GM12878 (cell line): ENCODE measurements around the gene LILRB1. TPM values are rescaled to one million over a fixed set of nuclear protein-coding genes. Genes with fewer than 3 reads are reported as not detected.

ENCODE experiments used
- ATAC-seq: fragments of 200-7000 bp; cut with Tn5 transposase; 3 replicates; pipeline ENCODE4 v1.9.1; 2020; ENCODE audit warnings: mild to moderate bottlenecking, moderate library complexity
- BruUV-seq: library from RNA; stranded (reverse); fragments of 400-500 nt; replicated peaks from 2 replicates; lab custom pipeline; 2021; lab: Mats Ljungman, UMichigan
- CTCF ChIA-PET: fragments of 300-600 bp; sonication (Branson Sonifier 250); formaldehyde crosslinking; extraction: SDS; loops from one replicate; lab custom pipeline; 2021; ENCODE audit warnings: inconsistent platforms; lab: Yijun Ruan, JAX
- POLR2A ChIA-PET: fragments of 350-600 bp; formaldehyde crosslinking; extraction: SDS; loops from one replicate; lab custom pipeline; 2021; ENCODE audit warnings: inconsistent platforms; lab: Charles Lee
- RAD21 ChIA-PET: fragments of 300-600 bp; sonication (Branson Sonifier 250); formaldehyde crosslinking; loops from one replicate; lab custom pipeline; 2023; ENCODE audit warnings: antibody characterized with exemption; ENCODE audit not compliant: unreplicated experiment; lab: Charles Lee
- SMC1A ChIA-PET: fragments of 300-600 bp; sonication (Branson Sonifier 250); formaldehyde crosslinking; loops from one replicate; lab custom pipeline; 2023; ENCODE audit not compliant: unreplicated experiment, uncharacterized antibody; lab: Charles Lee
- DNase-seq: peaks from one replicate; pipeline ENCODE4 v3.0.0-alpha.2; 2011; ENCODE audit warnings: low read depth, low spot score
- FAIRE-seq: peaks from 3 replicates; lab custom pipeline; 2011; peaks lifted over from hg19 to GRCh38; lab: Jason Lieb, UNC
- H2AFZ ChIP-seq: 2 replicates; pipeline ENCODE4 v1.6.0; 2011; ENCODE audit warnings: low read depth, low read length, control low read depth; ENCODE audit not compliant: control insufficient read depth
- H3K27ac ChIP-seq: 2 replicates; pipeline ENCODE4 v1.5.1; 2011; ENCODE audit warnings: control low read depth; ENCODE audit not compliant: control insufficient read depth, insufficient read depth
- H3K27me3 ChIP-seq, 2 experiments: replicated peaks in 1 of 2; 2 replicates each; pipeline versions ENCODE4 v1.6.0 to v1.6.1; 2011; ENCODE audit warnings: low read length in 1 of 2; ENCODE audit not compliant: control insufficient read depth in 2 of 2, insufficient read depth in 2 of 2
- H3K36me3 ChIP-seq, 2 experiments: 2 replicates each; pipeline ENCODE4 v1.5.1; 2011; ENCODE audit warnings: low read length in 1 of 2; ENCODE audit not compliant: control insufficient read depth in 2 of 2, insufficient read depth in 2 of 2
- H3K4me1 ChIP-seq: 2 replicates; pipeline ENCODE4 v1.6.1; 2011; ENCODE audit warnings: mild to moderate bottlenecking, low read length, moderate library complexity, mixed read lengths; ENCODE audit not compliant: control insufficient read depth, insufficient read depth
- H3K4me2 ChIP-seq: 2 replicates; pipeline ENCODE4 v1.6.0; 2011; ENCODE audit warnings: control low read depth; ENCODE audit not compliant: control insufficient read depth, insufficient read depth
- H3K4me3 ChIP-seq: fragments of 200-600 bp; sonication (generic); 2 replicates; pipeline ENCODE4 v1.5.1; 2016
- H3K79me2 ChIP-seq: 2 replicates; pipeline ENCODE4 v1.6.0; 2011; ENCODE audit warnings: low read length; ENCODE audit not compliant: control insufficient read depth, insufficient read depth
- H3K9ac ChIP-seq: 2 replicates; pipeline ENCODE4 v1.8.0; 2011; ENCODE audit warnings: low read length, control low read depth, mixed read lengths; ENCODE audit not compliant: control insufficient read depth, insufficient read depth
- H3K9me3 ChIP-seq: replicated peaks from 3 replicates; pipeline ENCODE4 v1.5.1; 2011; ENCODE audit warnings: mild to moderate bottlenecking, low read length; ENCODE audit not compliant: control insufficient read depth, insufficient read depth
- H4K20me1 ChIP-seq: 2 replicates; pipeline ENCODE4 v1.6.0; 2011; ENCODE audit not compliant: control insufficient read depth, insufficient read depth
- BACH1 ChIP-seq: fragments of 450-650 bp; IDR thresholded peaks from 2 replicates; pipeline ENCODE4 v1.6.1; 2017; ENCODE audit warnings: mild to moderate bottlenecking, borderline replicate concordance
- MEF2B ChIP-seq: fragments of 450-650 bp; IDR thresholded peaks from 2 replicates; pipeline ENCODE4 v1.6.1; 2018; ENCODE audit warnings: mild to moderate bottlenecking, moderate library complexity; ENCODE audit not compliant: partially characterized antibody, poor library complexity, severe bottlenecking
- PAX8 ChIP-seq: fragments of 450-650 bp; IDR thresholded peaks from 2 replicates; pipeline ENCODE4 v1.6.1; 2017; ENCODE audit warnings: mild to moderate bottlenecking, moderate library complexity
- SMAD5 ChIP-seq: IDR thresholded peaks from 2 replicates; pipeline ENCODE4 v1.6.1; 2016; ENCODE audit warnings: antibody characterized with exemption, low read depth
- SREBF1 ChIP-seq: IDR thresholded peaks from 2 replicates; pipeline ENCODE4 v1.6.1; 2012; ENCODE audit warnings: mild to moderate bottlenecking, low read length
- SUZ12 ChIP-seq: fragments of 200-600 bp; sonication (generic); IDR thresholded peaks from one replicate; pipeline ENCODE4 v1.6.1; 2018; ENCODE audit warnings: antibody characterized with exemption, mild to moderate bottlenecking; ENCODE audit not compliant: unreplicated experiment
- TCF7 ChIP-seq: IDR thresholded peaks from 2 replicates; pipeline ENCODE4 v1.6.1; 2014; ENCODE audit warnings: antibody characterized with exemption, borderline replicate concordance
- ZBTB40 ChIP-seq: fragments of 450-650 bp; IDR thresholded peaks from 2 replicates; pipeline ENCODE4 v1.6.1; 2016; ENCODE audit warnings: mild to moderate bottlenecking, moderate library complexity, borderline replicate concordance
- ZNF217 ChIP-seq: fragments of 450-650 bp; IDR thresholded peaks from 2 replicates; pipeline ENCODE4 v1.6.1; 2017; ENCODE audit warnings: antibody characterized with exemption, mild to moderate bottlenecking
- ZZZ3 ChIP-seq: IDR thresholded peaks from 2 replicates; pipeline ENCODE4 v1.6.1; 2011; ENCODE audit warnings: low read depth; ENCODE audit not compliant: control insufficient read depth, insufficient read length
- WGBS: methylation state at CpG from one replicate; pipeline ENCODE4 v1.1.6; 2016; ENCODE audit warnings: low lambda C conversion rate; ENCODE audit not compliant: insufficient replicate concordance, insufficient coverage; ENCODE audit errors: missing lambda C conversion rate; 5-methylcytosine and 5-hydroxymethylcytosine counted together
- in situ Hi-C: fragments of 300-500 bp; cut with MboI; formaldehyde crosslinking; loops from 9 replicates; pipeline ENCODE4 v1.14.3; 2018; ENCODE audit warnings: mixed read lengths
- intact Hi-C: fragments of 100-400 bp; cut with micrococcal nuclease; formaldehyde crosslinking; loops from one replicate; pipeline ENCODE4 v1.14.2; 2022; ENCODE audit not compliant: unreplicated experiment
- polyA plus RNA-seq, 11 experiments: library from polyadenylated mRNA; depleted of rRNA in 4 of 11; unstranded in 6 of 11; stranded (reverse) in 5 of 11; fragments of >200 nt; fragmentation: Nextera tagmentation in 4 of 11; fragmentation: Illumina TruSeq in 1 of 11; extraction: Ambion mirVana in 4 of 11; extraction: Trizol in 1 of 11; gene quantifications; 1 replicate in 1 of 11; 2 replicates in 10 of 11; pipeline versions ENCODE4 v1.2.1 to v1.2.3, GENCODE V29; 2011 to 2016; ENCODE audit warnings: inconsistent platforms in 2 of 11, missing spikeins in 2 of 11, low read depth in 1 of 11
- total RNA-seq, 4 experiments: library from RNA; depleted of rRNA in 3 of 4; stranded (reverse); fragments of >200 nt in 3 of 4; fragmentation: Illumina TruSeq in 1 of 4; extraction: Trizol in 1 of 4; gene quantifications; 2 replicates each; pipeline versions ENCODE4 v1.2.1 to v1.2.3, GENCODE V29; 2013 to 2021
- TF ChIP-seq, protein P1 (sequence below): fragments of 450-650 bp; IDR thresholded peaks from 2 replicates; pipeline ENCODE4 v1.6.1; 2014; ENCODE audit warnings: mild to moderate bottlenecking

Gene LILRB1
- total and polyA plus RNA-seq, 10 of the 15 experiments (the other 5 are each of a cell fraction or from before 2014, with no cell fraction given) = 4.9 to 92.2 (median 50.1) TPM

GRCh38 chr19:54608792-54609191, 21.5 kb upstream of the LILRB1 start:
- Histone ChIP-seq H3K4me3 (no peak overlapping the region), H3K27me3 (no peaks in the 10 kb centered on the region), H3K4me1 (peaks cover 33% of the 10 kb centered on the region), H2AFZ (no peak overlapping the region), H3K9me3 (peaks cover 15% of the 10 kb centered on the region), H3K27ac (no peak overlapping the region), H4K20me1 (no peaks in the 10 kb centered on the region), H3K79me2 (no peaks in the 10 kb centered on the region; the same call in 1 of the 2 replicates), H3K36me3 (no peaks in the 10 kb centered on the region), H3K9ac (no peak overlapping the region), H3K4me2 (no peak overlapping the region)
- intact Hi-C loops (loop anchor here (5.0 kb wide), 1 partner anchor 41 kb away; no protein-coding TSS in a partner anchor), in situ Hi-C loops (no loop called here)
- ATAC-seq (no peak), FAIRE-seq (no peak), DNase-seq (no peak)
- ChIA-PET SMC1A (no interaction called here), POLR2A (interaction anchor here (3.4 kb wide), 1 partner anchor 8 kb away, joined by 14 read pairs; no protein-coding TSS in a partner anchor), RAD21 (no interaction called here), CTCF (no interaction called here)
- TF ChIP-seq ZZZ3 = no peak
- TF ChIP-seq BACH1 = no peak
- TF ChIP-seq TCF7 = no peak
- TF ChIP-seq SMAD5 = no peak
- no peak for TF ChIP-seq MEF2B
- no peak for TF ChIP-seq ZNF217
- no peak for TF ChIP-seq SREBF1
- no peak for TF ChIP-seq SUZ12
- TF ChIP-seq, protein P1, sequence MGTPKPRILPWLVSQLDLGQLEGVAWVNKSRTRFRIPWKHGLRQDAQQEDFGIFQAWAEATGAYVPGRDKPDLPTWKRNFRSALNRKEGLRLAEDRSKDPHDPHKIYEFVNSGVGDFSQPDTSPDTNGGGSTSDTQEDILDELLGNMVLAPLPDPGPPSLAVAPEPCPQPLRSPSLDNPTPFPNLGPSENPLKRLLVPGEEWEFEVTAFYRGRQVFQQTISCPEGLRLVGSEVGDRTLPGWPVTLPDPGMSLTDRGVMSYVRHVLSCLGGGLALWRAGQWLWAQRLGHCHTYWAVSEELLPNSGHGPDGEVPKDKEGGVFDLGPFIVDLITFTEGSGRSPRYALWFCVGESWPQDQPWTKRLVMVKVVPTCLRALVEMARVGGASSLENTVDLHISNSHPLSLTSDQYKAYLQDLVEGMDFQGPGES = no peak
- no peak for TF ChIP-seq PAX8
- no peak for TF ChIP-seq ZBTB40
- BruUV-seq = no TSS peak
- 85% methylated on average over 15 of the region's 15 CpGs for WGBS
